PC-3 (cell line): Measurements from ENCODE around the gene DYNLT2B. TPM values are rescaled to one million over a fixed set of nuclear protein-coding genes. Genes with fewer than 3 reads are reported as not detected.

ENCODE experiments used
- ATAC-seq: fragments of 200-7000 bp; cut with Tn5 transposase; 2 replicates; pipeline ENCODE4 v1.9.1; 2020; ENCODE audit warnings: mild to moderate bottlenecking, moderate library complexity
- BruUV-seq: library from RNA; stranded (reverse); fragments of 400-500 nt; replicated peaks from 2 replicates; lab custom pipeline; 2021; lab: Mats Ljungman, UMichigan
- CTCF ChIA-PET: fragments of 300-600 bp; sonication (Branson Sonifier 250); formaldehyde crosslinking; loops from one replicate; lab custom pipeline; 2022; ENCODE audit warnings: antibody characterized with exemption; lab: Charles Lee
- POLR2A ChIA-PET: fragments of 300-600 bp; sonication (Branson Sonifier 250); formaldehyde crosslinking; loops from one replicate; lab custom pipeline; 2022; ENCODE audit warnings: antibody characterized with exemption; ENCODE audit not compliant: unreplicated experiment; lab: Charles Lee
- DNase-seq: peaks from one replicate; pipeline ENCODE4 v3.0.0-alpha.2; 2015
- H2AFZ ChIP-seq: fragments of 300-600 bp; sonication (generic); 2 replicates; pipeline ENCODE4 v1.6.0; 2016; ENCODE audit warnings: antibody characterized with exemption, low read length
- H3F3A ChIP-seq: fragments of 300-600 bp; sonication (generic); one replicate; pipeline ENCODE4 v1.6.0; 2017; ENCODE audit warnings: antibody characterized with exemption, low read length, control low read depth, mild to moderate bottlenecking; ENCODE audit not compliant: unreplicated experiment
- H3K27ac ChIP-seq: fragments of 300-600 bp; sonication (generic); 2 replicates; pipeline ENCODE4 v1.5.1; 2016; ENCODE audit warnings: mild to moderate bottlenecking, low read length
- H3K27me3 ChIP-seq: fragments of 300-600 bp; sonication (generic); 2 replicates; pipeline ENCODE4 v1.6.1; 2016; ENCODE audit warnings: low read length, mixed read lengths
- H3K36me3 ChIP-seq: fragments of 300-600 bp; sonication (generic); 2 replicates; pipeline ENCODE4 v1.6.1; 2016; ENCODE audit warnings: low read depth, mixed run types, low read length, mixed read lengths
- H3K4me1 ChIP-seq: fragments of 300-600 bp; sonication (generic); 2 replicates; pipeline ENCODE4 v1.5.1; 2016; ENCODE audit warnings: low read length; ENCODE audit not compliant: insufficient read depth
- H3K4me2 ChIP-seq: fragments of 300-600 bp; sonication (generic); 2 replicates; pipeline ENCODE4 v1.6.0; 2016; ENCODE audit warnings: low read length
- H3K4me3 ChIP-seq: fragments of 300-600 bp; sonication (generic); 2 replicates; pipeline ENCODE4 v1.5.1; 2016; ENCODE audit warnings: mild to moderate bottlenecking, low read length, mixed read lengths
- H3K79me2 ChIP-seq: fragments of 300-600 bp; sonication (generic); 2 replicates; pipeline ENCODE4 v1.6.1; 2017; ENCODE audit warnings: low read length, mixed read lengths
- H3K9ac ChIP-seq: fragments of 300-600 bp; sonication (generic); 2 replicates; pipeline ENCODE4 v1.6.0; 2016; ENCODE audit warnings: mild to moderate bottlenecking, low read length
- H3K9me2 ChIP-seq: fragments of 300-600 bp; sonication (generic); replicated peaks from 2 replicates; pipeline ENCODE4 v1.6.1; 2016; ENCODE audit warnings: mixed run types, low read length, mixed read lengths
- H3K9me3 ChIP-seq: fragments of 300-600 bp; sonication (generic); 2 replicates; pipeline ENCODE4 v1.6.1; 2016; ENCODE audit warnings: low read length, mixed read lengths
- H4K20me1 ChIP-seq: fragments of 300-600 bp; sonication (generic); 2 replicates; pipeline ENCODE4 v1.6.1; 2016; ENCODE audit warnings: low read length, mixed read lengths
- CTCF ChIP-seq: fragments of 300-600 bp; sonication (generic); conservative IDR thresholded peaks from 2 replicates; pipeline ENCODE4 v1.5.1; 2017; ENCODE audit warnings: antibody characterized with exemption, low read depth, mild to moderate bottlenecking, low read length
- EZH2 ChIP-seq: fragments of 300-600 bp; sonication (generic); IDR thresholded peaks from one replicate; pipeline ENCODE4 v1.6.1; 2017; ENCODE audit warnings: antibody characterized with exemption, mild to moderate bottlenecking, low read length; ENCODE audit not compliant: unreplicated experiment
- intact Hi-C: fragments of 100-400 bp; cut with micrococcal nuclease; formaldehyde crosslinking; loops from 2 replicates; pipeline ENCODE4 v1.9.0; 2023
- total RNA-seq: library from RNA; depleted of rRNA; stranded (reverse); fragments of >200 nt; gene quantifications from 2 replicates; pipeline ENCODE4 v1.2.3, GENCODE V29; 2014

Gene DYNLT2B
- total RNA-seq, 1 experiment from 2014 or later = 19.8 TPM

GRCh38 chr3:196326936-196327335 is 8.9 kb upstream of the DYNLT2B start:
- TF ChIP-seq EZH2 = no peak
- no peak for TF ChIP-seq CTCF
- no peaks in the 10 kb centered on the region for H3K9me3 ChIP-seq
- BruUV-seq = no TSS peak
- ATAC-seq (no peak), DNase-seq (no peak)
- no peak overlapping the region for H3K4me2 ChIP-seq
- H3K27ac ChIP-seq = no peak overlapping the region
- no peaks in the 10 kb centered on the region for H3K79me2 ChIP-seq
- H4K20me1 ChIP-seq = no peaks in the 10 kb centered on the region
- no peaks in the 10 kb centered on the region for H3K4me1 ChIP-seq
- H3K4me3 ChIP-seq = no peak overlapping the region
- CTCF ChIA-PET = no interaction called here
- intact Hi-C loops = no loop called here
- no peaks in the 10 kb centered on the region for H3K27me3 ChIP-seq
- H3K36me3 ChIP-seq = no peaks in the 10 kb centered on the region
- no peak overlapping the region for H3K9ac ChIP-seq
- no peak overlapping the region for H2AFZ ChIP-seq
- POLR2A ChIA-PET = no interaction called here
- H3F3A ChIP-seq = no peaks in the 10 kb centered on the region
- H3K9me2 ChIP-seq = no peaks in the 10 kb centered on the region

- Histone ChIP-seq H3K4me2 (no peak overlapping the region), H3K4me3 (no peak overlapping the region), H3K9ac (no peak overlapping the region), H3K4me1 (no peaks in the 10 kb centered on the region), H3K27ac (no peak overlapping the region), H3K79me2 (no peaks in the 10 kb centered on the region), H3K9me2 (no peaks in the 10 kb centered on the region), H3K27me3 (no peaks in the 10 kb centered on the region), H3K36me3 (no peaks in the 10 kb centered on the region), H3F3A (no peaks in the 10 kb centered on the region), H3K9me3 (no peaks in the 10 kb centered on the region), H2AFZ (no peak overlapping the region), H4K20me1 (no peaks in the 10 kb centered on the region)
- intact Hi-C loops = no loop called here
- TF ChIP-seq EZH2 (no peak), CTCF (peak; percentile 40; the same call in 1 of the 2 replicates)
- no TSS peak for BruUV-seq
- ChIA-PET POLR2A (no interaction called here), CTCF (no interaction called here)
- ATAC-seq (peak; percentile 44), DNase-seq (no peak)
These were observed 5.7 kb upstream of the DYNLT2B start for GRCh38 chr3:196323691-196324090.

GRCh38 chr3:196323016-196323415 is 5.0 kb upstream of the DYNLT2B start:
- ATAC-seq (no peak), DNase-seq (no peak)
- H3F3A ChIP-seq = no peaks in the 10 kb centered on the region
- no peaks in the 10 kb centered on the region for H3K79me2 ChIP-seq
- no peaks in the 10 kb centered on the region for H3K4me1 ChIP-seq
- no peak overlapping the region for H2AFZ ChIP-seq
- H3K9ac ChIP-seq = no peak overlapping the region
- no peaks in the 10 kb centered on the region for H3K27me3 ChIP-seq
- no peaks in the 10 kb centered on the region for H4K20me1 ChIP-seq
- H3K27ac ChIP-seq = no peak overlapping the region
- H3K9me3 ChIP-seq = no peaks in the 10 kb centered on the region
- no peaks in the 10 kb centered on the region for H3K9me2 ChIP-seq
- no peak overlapping the region for H3K4me2 ChIP-seq
- H3K36me3 ChIP-seq = no peaks in the 10 kb centered on the region
- BruUV-seq = no TSS peak
- ChIA-PET POLR2A (no interaction called here), CTCF (no interaction called here)
- TF ChIP-seq CTCF = no peak
- TF ChIP-seq EZH2 = no peak
- intact Hi-C loops = no loop called here
- no peak overlapping the region for H3K4me3 ChIP-seq
